Peyer's patch (tissue), 4 donors: Measurements from ENCODE around the gene STRN4.

Experiments
- POLR2A ChIP-seq, 2 donors: fragments of 450-650 bp; IDR thresholded peaks; one replicate each; pipeline ENCODE4 v1.5.1; 2017; ENCODE audit warnings: antibody characterized with exemption in 2 of 2, mild to moderate bottlenecking in 2 of 2, moderate library complexity in 2 of 2
- TF ChIP-seq, protein P1 (sequence below), 6 experiments: fragments of 450-650 bp in 4 of 6; fragments of 200-600 bp in 2 of 6; sonication (generic) in 1 of 6; IDR thresholded peaks; one replicate each; pipeline ENCODE4 v1.5.1; 2017 to 2019; ENCODE audit warnings: antibody characterized with exemption in 6 of 6, mild to moderate bottlenecking in 3 of 6, moderate library complexity in 1 of 6

DNA sequence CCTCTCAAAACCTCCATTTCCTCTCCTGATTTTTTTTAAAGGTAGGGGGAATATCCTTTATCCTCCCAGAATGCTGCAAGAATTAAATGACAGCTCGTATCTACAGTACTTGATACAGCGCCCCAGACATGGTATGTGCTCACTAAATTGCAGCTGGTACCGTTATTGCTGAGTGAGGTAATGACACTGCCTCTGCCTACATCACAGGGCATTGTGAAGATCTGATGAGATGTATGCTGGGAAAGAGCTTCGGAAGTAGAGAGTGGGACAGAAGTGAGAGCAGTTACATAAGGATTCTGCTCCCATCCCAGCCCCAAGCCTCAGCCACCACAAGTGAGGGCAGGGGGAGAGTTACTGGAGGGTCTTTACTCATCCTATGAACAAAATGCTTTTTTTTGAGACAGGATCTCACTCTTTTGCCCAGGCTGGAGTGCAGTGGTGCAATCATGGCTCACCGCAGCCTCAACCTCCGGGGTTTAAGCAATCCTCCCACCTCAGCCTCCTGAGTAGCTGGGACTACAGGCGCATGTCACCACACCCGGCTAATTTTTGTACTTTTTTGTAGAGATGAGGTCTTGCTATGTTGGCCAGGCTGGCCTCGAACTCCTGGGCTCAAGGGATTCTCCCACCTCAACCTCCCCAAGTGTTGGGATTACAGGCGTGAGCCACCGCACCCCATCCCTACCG is 2.1 kb downstream of the STRN4 start:
- TF ChIP-seq, protein P1, sequence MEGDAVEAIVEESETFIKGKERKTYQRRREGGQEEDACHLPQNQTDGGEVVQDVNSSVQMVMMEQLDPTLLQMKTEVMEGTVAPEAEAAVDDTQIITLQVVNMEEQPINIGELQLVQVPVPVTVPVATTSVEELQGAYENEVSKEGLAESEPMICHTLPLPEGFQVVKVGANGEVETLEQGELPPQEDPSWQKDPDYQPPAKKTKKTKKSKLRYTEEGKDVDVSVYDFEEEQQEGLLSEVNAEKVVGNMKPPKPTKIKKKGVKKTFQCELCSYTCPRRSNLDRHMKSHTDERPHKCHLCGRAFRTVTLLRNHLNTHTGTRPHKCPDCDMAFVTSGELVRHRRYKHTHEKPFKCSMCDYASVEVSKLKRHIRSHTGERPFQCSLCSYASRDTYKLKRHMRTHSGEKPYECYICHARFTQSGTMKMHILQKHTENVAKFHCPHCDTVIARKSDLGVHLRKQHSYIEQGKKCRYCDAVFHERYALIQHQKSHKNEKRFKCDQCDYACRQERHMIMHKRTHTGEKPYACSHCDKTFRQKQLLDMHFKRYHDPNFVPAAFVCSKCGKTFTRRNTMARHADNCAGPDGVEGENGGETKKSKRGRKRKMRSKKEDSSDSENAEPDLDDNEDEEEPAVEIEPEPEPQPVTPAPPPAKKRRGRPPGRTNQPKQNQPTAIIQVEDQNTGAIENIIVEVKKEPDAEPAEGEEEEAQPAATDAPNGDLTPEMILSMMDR (IDR thresholded peaks at IDR 0.05): no peak
- no peak for TF ChIP-seq POLR2A (IDR thresholded peaks at IDR 0.05)
